ENCODE measurements around the gene LAMP5.

Gene LAMP5

GRCh38 chr20:9550283-9550682 is 35.9 kb downstream of the LAMP5 start:
- no peak for DNase-seq

DNA sequence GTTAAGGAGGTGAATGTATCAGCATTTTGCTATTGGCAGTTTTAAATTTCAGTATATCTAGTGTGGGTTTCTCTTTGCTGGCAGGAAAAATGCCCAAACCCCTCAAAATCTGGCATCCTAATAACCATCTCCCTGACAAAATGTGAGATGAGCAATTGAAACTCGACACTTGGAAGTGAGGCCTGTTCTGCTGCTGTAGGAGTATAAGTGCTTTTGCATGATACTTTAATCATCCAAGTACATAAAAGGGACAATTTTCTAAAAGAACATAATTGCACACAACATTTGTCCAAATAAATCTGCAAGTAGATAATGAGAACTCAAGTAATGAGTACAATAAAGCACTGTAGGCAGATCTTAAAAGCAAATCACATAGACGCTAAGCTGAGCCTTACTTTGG is 36.5 kb downstream of the LAMP5 start:
- DNase-seq: no peak

DNA sequence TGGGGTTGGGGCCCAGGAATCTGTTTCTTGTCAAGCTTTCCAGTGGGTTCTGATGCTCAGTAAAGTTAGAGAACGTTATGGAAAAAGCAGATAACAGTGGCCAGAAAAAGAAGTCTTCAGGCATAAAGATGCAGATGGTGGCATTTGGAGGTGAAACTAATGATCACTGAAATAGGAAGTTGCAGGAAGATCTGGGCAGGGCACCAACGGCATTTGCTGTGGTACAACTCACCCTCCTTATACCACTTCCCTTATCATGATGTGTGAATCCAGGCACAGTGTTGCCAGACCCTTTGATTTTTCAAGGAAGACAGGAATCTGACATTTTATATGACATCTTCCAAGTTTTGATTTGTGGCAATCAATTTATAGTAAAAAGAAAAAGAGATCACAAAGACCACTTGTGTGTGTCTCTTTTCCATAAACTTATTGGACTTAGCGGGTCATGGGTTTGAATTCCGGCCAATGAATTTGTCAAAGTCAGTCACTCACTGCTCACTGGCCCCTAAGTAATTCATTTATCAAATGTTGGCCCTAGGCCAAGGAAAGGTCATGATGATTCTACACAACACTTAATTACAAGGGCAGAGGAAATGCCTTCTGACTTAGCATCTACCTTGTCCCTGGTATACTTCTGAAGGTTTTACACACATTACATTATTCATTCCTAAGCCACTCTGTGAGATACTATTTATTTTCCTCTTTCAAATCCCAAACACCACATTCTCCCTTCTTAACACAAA is 37.6 kb downstream of the LAMP5 start:
- DNase-seq: no peak

GRCh38 chr20:9555781-9556180 is 41.4 kb downstream of the LAMP5 start:
- peak; percentile 71 for DNase-seq

DNA sequence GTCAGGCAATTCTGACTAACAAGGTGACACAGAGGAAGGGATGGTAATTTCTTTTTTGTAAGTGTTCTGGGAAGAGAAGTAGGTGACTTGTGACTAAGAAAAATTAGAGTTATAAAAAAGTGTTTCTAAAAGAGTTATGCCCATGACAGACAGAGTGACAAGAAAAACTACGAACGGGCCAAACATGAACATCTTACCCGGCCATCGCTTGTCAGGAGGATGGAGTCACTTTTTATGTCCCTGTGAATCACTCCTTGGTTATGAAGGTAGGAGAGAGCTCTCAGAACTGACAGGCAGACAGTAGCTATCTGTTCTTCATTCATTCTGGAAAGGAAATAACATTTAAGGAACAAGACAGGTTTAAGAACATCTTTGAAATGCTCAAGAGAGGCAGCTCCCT is 43.0 kb downstream of the LAMP5 start:
- no peak for DNase-seq

DNA sequence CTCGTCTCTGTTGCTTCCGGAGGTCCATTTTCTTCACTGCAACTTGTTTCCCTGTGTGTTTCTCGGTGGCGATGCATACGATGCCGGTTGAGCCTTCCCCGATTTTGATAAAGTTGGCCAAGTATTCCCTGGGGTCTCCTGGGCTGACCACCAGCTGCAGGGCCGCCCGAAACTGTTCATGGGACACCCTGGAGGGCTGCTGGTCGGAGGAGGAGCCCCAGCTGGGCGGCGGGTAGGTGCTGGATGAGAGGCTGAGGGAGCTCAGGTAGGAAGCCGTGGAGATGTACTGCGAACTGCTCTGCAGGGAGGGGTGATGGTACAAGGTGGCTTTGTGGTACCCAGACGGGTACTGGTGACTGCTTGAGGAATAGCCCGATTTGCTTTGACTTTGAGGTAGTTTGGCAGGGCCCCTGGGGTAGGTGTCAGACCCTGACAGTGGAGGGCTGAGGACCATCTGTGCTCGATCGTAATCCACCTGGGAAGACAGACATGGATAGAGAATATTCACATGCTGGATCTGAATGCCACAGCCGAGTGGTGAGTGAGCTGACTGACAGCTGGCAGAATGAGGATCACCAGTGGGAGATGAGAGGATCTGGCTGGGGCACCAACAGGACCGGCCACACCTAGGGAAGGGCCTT is 51.6 kb downstream of the LAMP5 start:
- no peak for DNase-seq

- DNase-seq: no peak
These were observed 52.6 kb downstream of the LAMP5 start for GRCh38 chr20:9566977-9567376.

DNA sequence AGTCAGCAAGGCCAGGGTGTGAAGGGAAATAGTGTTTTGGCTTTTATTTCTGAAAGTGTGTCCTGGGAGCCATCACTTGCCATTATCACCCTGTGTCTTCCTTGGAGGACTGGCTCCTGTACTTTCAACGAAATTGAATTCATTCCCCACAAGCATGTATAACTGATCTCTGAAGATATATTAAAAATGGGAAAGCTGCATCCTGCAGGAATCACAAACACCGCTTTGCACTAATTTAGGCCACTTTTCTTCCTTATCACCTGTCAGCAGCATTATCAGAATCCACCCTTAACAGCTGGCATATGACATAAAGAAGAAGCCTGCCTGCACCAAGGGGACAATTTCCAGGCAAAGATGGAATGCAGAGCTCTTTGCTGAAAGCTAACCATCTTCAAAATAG is 56.2 kb downstream of the LAMP5 start:
- DNase-seq: no peak

DNA sequence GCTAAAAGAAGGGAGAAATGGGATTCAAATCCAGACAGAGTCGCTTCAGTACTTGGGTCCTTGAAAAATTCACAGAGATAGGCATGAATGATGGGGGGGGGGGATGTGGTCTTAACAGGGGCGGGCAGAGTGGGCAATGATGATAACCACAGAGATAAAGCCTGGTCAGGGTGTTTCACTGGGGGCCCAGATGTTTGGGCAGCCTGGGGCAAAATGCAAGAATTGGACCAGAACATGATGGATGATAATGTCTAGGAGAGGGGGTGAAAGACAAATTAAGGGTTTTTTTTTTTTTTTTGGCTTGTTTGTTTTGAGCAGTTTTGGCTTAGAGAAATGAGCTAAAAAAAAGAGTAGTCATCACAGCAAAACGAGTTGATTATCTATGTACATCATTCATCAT is 57.4 kb downstream of the LAMP5 start:
- DNase-seq: no peak

DNA sequence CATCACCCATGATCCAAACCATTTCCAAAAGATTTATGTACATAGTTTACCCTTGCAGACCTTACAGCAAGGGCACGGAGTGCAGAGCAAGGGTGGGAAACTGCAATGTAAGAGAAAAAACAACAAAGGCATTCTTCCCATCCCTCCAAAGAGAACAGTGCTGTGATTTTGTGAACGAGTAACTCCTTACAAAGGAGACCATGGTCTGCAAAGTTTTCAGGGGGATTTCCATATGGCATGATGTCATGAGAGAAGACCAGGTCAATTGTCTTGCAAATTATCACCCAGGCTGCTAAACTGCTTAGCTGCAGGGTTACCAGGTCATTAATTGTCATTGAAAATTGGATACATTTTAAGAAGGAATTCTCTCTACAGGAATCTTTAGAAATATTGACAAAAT is 58.3 kb downstream of the LAMP5 start:
- DNase-seq: no peak

DNA sequence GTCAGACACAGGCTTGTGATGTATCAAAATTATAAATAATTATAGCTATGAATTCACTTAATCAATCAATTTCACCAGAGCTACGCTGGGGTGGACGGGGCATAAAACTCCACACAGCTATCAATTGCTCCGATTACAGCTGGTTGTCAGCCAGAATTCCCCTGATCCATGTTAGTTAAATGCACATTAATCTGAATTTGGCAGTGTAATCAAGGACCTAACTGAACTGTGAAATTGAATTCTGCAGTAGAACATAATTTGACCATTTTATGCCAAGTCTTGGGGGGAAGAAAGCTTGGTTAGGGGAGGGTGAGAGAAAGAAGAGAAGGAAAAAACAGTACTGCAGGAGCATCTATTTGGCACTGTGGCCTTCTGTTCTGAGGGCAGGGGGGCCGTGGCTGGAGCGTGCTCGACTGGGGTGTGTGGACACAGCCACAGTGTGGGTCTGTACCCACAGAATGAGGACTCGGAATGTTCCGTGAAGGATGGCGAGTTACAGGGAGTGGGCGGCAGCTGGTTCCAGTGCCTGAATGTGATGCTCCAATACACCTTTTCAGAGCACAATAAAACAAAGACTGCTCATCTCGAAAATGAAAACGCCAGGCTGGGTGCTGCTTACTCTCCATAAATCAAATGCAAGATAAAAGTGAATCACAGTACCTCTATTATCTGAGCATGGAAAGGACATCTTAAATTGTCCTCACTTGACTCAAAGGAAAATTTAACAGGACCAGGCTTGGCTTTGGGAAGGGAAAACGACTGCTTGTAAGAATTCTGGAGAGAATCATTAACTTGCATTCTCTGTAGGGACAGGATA is 59.2 kb downstream of the LAMP5 start:
- DNase-seq: no peak

GRCh38 chr20:9574181-9574580 is 59.8 kb downstream of the LAMP5 start:
- DNase-seq: no peak

- DNase-seq: no peak
These were observed 60.4 kb downstream of the LAMP5 start for GRCh38 chr20:9574776-9575175.

DNA sequence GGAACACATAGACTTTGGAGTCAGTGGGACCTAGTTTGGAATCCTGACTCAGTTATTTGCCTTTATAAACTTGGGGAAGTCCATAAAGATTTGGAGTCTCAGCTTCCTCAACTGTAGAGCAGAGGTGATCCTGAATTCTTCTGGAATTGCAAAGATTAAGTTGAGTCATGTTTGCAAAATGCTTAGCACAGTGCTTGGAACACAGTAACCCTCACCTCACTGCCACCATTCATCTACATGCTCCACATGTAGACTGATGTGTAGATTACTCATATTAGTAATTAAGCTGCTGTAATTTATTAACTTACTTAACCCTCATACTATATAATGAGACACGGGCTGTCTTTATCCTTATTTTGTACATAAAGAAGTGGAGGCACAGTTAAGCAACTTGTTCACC is 61.4 kb downstream of the LAMP5 start:
- no peak for DNase-seq

GRCh38 chr20:9576695-9577094 is 62.3 kb downstream of the LAMP5 start:
- no peak for DNase-seq

DNA sequence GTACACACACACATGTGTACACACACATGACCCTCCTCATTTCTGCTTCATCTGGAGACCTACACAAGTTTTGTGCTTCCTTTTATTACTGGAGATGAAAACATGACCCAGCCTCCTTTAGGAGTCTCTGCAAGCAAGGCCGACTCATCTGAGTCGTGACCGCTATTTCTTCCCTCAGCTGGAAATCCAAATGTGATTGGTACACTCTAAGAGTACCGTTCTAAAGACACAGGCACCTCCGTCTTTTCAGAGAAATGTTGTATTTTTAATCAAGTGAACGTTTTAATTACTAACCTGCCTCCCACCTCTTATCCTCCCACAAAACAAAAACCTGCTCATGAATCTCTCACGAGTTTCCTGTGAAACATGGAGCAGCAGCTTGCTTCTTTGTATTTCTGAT is 63.0 kb downstream of the LAMP5 start:
- no peak for DNase-seq

GRCh38 chr20:9578594-9578993 is 64.2 kb downstream of the LAMP5 start:
- DNase-seq: no peak

All from islet precursor cell (in vitro differentiated cells).